Caki2 (cell line): ENCODE measurements around the gene SRBD1. TPM values are rescaled to one million over a fixed set of nuclear protein-coding genes. Genes with fewer than 3 reads are reported as not detected.

ENCODE experiments used
- total RNA-seq: library from RNA; depleted of rRNA; stranded (reverse); fragments of >200 nt; shearing (Covaris generic); gene quantifications from 2 replicates; pipeline ENCODE4 v1.2.3, GENCODE V29; 2014; ENCODE audit warnings: low replicate concordance; rRNA removed

The SRBD1 gene
- total RNA-seq, 1 experiment from 2014 or later = 4.7 TPM

Other genes with a start within 250 kb of the SRBD1 start
- gene PRKCE, start 40.4 kb upstream of the SRBD1 start, total RNA-seq = 4.0 and 5.3 TPM in 2 replicates